Neural crest cell (in vitro differentiated cells): ENCODE results near the gene CHST11. TPM values are rescaled to one million over a fixed set of nuclear protein-coding genes. Genes with fewer than 3 reads are reported as not detected.

Experiments used
- DNase-seq: peaks from one replicate; pipeline ENCODE4 v3.0.0; 2021; ENCODE audit warnings: low read depth, mixed read lengths, low spot score
- H3K27ac Mint-ChIP-seq: one replicate; pipeline ENCODE4 v1.8.0; 2021; ENCODE audit warnings: mild to moderate bottlenecking, mixed read lengths; ENCODE audit not compliant: unreplicated experiment
- H3K27me3 Mint-ChIP-seq: 2 replicates; pipeline ENCODE4 v1.8.0; 2021; ENCODE audit warnings: low read depth, mild to moderate bottlenecking, mixed read lengths
- H3K36me3 Mint-ChIP-seq: 2 replicates; pipeline ENCODE4 v1.8.0; 2021; ENCODE audit warnings: low read depth, mild to moderate bottlenecking, mixed read lengths
- H3K4me1 Mint-ChIP-seq: 2 replicates; pipeline ENCODE4 v1.8.0; 2021; ENCODE audit warnings: mixed read lengths
- H3K4me3 Mint-ChIP-seq: one replicate; pipeline ENCODE4 v1.8.0; 2021; ENCODE audit warnings: mild to moderate bottlenecking, mixed read lengths
- H3K9me3 Mint-ChIP-seq: 2 replicates; pipeline ENCODE4 v1.8.0; 2021; ENCODE audit warnings: mixed read lengths
- CTCF ChIP-seq: fragments of 200-600 bp; sonication (generic); conservative IDR thresholded peaks from 2 replicates; pipeline ENCODE4 v1.5.0; 2021; ENCODE audit warnings: antibody characterized with exemption, mild to moderate bottlenecking
- total RNA-seq: library from RNA; stranded (reverse); gene quantifications from 2 replicates; pipeline ENCODE4 v1.2.1, GENCODE V29; 2021

Gene CHST11
- total RNA-seq, 1 donor from 2014 or later: 10.0 TPM

DNA sequence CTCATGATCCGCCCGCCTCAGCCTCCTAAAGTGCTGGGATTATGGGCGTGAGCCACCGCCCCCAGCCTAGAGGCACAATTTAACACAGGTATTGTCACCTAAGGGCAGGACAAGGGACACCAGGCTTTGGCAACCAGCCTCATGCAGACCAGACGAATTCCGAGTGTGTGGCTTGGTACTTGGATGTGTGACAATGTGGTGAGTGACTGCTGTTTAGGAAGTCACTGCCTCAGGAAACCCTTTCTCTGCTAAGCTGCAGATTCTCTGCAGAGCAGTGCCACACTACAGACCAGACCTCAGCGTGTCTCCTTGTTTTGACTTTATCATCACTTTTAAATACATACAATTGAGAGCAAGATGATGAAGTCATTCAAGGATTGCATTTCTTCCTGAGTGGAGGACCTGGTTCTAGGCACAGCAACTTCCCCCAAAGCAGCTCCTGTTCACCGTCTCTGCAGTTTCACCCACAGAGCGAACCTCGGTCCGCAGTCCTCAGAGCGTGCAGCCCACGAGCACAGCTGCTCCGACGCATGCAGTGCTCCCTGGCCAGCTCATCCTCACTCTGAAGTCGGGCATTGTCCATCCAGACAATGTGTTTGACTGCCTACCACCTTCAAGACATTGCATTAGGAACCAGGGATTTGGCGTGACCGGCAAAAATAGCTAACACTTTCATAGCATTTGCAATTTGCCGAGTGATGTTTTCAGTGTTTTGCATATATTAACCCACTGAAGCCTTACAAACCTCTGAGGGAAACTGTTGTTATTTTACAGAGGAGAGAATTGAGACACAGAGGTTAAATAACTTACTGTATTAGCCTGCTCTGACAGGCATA is 235.2 kb downstream of the CHST11 start:
- H3K36me3 Mint-ChIP-seq: peaks cover 4% of the 10 kb centered on the region
- H3K9me3 Mint-ChIP-seq: peaks cover 4% of the 10 kb centered on the region
- H3K27ac Mint-ChIP-seq: no peak overlapping the region
- no peak overlapping the region for H3K4me3 Mint-ChIP-seq
- no peaks in the 10 kb centered on the region for H3K4me1 Mint-ChIP-seq
- DNase-seq: no peak
- no peak for TF ChIP-seq CTCF
- H3K27me3 Mint-ChIP-seq: no peaks in the 10 kb centered on the region

GRCh38 chr12:104692557-104693218 is 235.9 kb downstream of the CHST11 start:
- no peaks in the 10 kb centered on the region for H3K27me3 Mint-ChIP-seq
- peaks cover 4% of the 10 kb centered on the region for H3K36me3 Mint-ChIP-seq
- no peak overlapping the region for H3K27ac Mint-ChIP-seq
- H3K4me1 Mint-ChIP-seq: no peaks in the 10 kb centered on the region
- no peak overlapping the region for H3K4me3 Mint-ChIP-seq
- TF ChIP-seq CTCF: no peak
- DNase-seq: no peak
- H3K9me3 Mint-ChIP-seq: peaks cover 4% of the 10 kb centered on the region

DNA sequence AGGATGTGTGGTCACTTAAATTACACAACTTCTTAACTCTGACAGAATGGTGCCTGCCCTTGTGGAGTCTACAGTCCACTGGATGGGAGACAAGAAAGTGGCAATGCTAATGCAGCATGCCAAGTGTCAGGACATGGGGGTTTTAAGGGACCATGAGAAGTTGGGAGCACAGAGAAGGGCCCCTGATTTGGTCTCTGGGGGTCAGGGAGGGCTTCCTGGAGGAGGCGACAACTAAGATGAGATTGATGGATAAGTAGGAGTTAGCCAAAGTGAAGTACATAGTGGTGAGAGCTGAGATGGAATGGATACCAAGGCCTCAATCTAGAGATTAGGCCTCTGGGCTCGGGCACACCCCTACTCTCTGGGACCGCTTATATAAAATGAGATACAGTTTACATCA is 236.7 kb downstream of the CHST11 start:
- H3K27ac Mint-ChIP-seq: no peak overlapping the region
- no peaks in the 10 kb centered on the region for H3K27me3 Mint-ChIP-seq
- H3K4me1 Mint-ChIP-seq: no peaks in the 10 kb centered on the region
- peaks cover 4% of the 10 kb centered on the region for H3K36me3 Mint-ChIP-seq
- peaks cover 4% of the 10 kb centered on the region for H3K9me3 Mint-ChIP-seq
- no peak for TF ChIP-seq CTCF
- no peak overlapping the region for H3K4me3 Mint-ChIP-seq
- DNase-seq: no peak

GRCh38 chr12:104694161-104694560 is 237.4 kb downstream of the CHST11 start:
- Mint-ChIP-seq H3K27me3 (no peaks in the 10 kb centered on the region), H3K36me3 (peaks cover 4% of the 10 kb centered on the region), H3K4me1 (no peaks in the 10 kb centered on the region), H3K4me3 (no peak overlapping the region), H3K27ac (no peak overlapping the region), H3K9me3 (peaks cover 4% of the 10 kb centered on the region)
- no peak for TF ChIP-seq CTCF
- DNase-seq: no peak

DNA sequence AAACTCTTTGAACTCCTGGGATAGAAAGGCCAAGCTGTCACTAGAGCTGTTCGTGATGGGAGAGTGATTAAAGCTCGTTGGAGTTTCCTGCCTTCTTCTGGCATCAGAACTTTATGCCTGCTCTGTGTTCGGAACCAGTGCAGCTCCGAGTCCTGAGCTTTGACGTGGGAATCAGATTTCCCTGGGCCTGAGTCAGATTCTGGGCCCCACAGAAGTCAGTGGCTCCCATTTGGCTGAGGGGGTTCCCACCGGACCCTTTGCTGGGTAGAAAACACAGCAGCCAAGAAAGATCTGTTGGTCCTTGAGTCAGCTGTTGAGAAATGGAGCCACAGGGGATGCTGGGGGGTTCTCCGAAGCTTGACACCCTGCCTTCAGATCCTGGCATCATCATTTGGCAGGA is 238.0 kb downstream of the CHST11 start:
- Mint-ChIP-seq H3K27ac (no peak overlapping the region), H3K27me3 (no peaks in the 10 kb centered on the region), H3K9me3 (peaks cover 4% of the 10 kb centered on the region), H3K36me3 (peaks cover 4% of the 10 kb centered on the region), H3K4me1 (no peaks in the 10 kb centered on the region), H3K4me3 (no peak overlapping the region)
- DNase-seq: no peak
- no peak for TF ChIP-seq CTCF
